GM12875 (cell line): ENCODE results near the gene KRT17.

Experiments
- H3K4me3 ChIP-seq: one replicate; pipeline ENCODE4 v1.5.1; 2011; ENCODE audit warnings: low read depth, low read length, control low read depth
- TF ChIP-seq, protein P1 (sequence below): IDR thresholded peaks from 2 replicates; pipeline ENCODE4 v1.5.1; 2011; ENCODE audit warnings: low read depth, mild to moderate bottlenecking, control low read depth, inconsistent platforms, low read length, moderate library complexity, borderline replicate concordance; ENCODE audit not compliant: insufficient read depth

KRT17 gene

DNA sequence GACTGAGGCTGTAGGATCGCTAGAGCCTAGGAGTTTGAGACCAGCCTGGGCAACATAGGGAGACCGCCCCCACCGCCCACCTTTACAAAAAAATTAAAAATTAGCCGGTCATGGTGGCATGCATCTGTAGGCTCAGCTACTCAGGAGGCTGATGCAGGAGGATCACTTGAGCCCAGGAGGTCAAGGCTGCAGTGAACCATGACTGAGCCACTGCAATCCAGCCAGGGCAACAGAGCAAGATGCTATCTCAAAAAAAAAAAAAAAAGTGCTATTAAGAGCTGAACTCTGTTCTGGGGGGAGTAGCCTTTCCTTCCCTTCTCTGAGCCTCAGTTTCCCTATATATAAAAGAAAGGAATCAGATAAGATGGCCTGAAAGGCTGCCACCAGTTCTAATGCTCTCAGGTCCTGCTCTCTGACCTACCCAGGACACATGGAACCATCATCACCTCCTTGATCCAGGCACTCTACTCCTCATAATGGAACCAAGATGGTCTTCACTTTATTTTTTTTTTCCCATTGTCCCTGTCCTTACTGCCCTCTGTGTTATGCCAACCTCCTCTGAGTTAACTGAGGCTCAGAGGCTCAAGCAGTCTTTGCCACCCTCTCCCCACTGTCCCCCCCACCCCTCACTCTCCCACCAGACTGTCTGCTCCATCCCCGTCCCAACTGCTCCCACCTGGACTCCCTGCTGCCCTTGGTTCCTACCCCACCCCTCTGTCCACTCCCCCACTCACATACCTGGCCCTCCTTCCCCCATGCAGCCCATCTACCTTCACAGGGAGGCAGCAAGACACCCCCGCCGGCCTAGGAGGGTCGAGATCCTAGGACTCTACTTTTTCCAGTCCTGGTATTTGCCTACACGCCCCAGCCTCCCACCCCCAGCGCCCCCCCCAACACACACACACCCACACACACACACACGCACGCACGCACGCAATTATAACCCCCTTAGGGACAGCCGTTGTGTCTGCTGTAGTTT lies 40.5 kb upstream of the KRT17 start:
- TF ChIP-seq, protein P1, sequence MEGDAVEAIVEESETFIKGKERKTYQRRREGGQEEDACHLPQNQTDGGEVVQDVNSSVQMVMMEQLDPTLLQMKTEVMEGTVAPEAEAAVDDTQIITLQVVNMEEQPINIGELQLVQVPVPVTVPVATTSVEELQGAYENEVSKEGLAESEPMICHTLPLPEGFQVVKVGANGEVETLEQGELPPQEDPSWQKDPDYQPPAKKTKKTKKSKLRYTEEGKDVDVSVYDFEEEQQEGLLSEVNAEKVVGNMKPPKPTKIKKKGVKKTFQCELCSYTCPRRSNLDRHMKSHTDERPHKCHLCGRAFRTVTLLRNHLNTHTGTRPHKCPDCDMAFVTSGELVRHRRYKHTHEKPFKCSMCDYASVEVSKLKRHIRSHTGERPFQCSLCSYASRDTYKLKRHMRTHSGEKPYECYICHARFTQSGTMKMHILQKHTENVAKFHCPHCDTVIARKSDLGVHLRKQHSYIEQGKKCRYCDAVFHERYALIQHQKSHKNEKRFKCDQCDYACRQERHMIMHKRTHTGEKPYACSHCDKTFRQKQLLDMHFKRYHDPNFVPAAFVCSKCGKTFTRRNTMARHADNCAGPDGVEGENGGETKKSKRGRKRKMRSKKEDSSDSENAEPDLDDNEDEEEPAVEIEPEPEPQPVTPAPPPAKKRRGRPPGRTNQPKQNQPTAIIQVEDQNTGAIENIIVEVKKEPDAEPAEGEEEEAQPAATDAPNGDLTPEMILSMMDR: no peak
- H3K4me3 ChIP-seq: no peak overlapping the region

DNA sequence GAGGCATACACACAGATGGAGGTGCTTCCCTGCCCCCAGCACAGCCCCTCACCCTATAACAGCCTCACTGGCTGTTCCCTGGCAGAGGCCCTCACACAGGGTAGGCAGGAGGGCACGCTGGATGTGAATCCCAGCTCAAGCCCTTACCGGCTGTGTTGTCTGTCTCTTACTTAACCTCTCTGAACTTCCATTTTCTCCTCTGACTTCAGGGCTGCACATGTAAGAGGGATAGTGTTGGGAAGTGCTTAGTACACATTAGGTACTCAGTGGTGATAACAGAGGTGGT lies 39.7 kb upstream of the KRT17 start:
- TF ChIP-seq, protein P1: no peak
- no peak overlapping the region for H3K4me3 ChIP-seq

DNA sequence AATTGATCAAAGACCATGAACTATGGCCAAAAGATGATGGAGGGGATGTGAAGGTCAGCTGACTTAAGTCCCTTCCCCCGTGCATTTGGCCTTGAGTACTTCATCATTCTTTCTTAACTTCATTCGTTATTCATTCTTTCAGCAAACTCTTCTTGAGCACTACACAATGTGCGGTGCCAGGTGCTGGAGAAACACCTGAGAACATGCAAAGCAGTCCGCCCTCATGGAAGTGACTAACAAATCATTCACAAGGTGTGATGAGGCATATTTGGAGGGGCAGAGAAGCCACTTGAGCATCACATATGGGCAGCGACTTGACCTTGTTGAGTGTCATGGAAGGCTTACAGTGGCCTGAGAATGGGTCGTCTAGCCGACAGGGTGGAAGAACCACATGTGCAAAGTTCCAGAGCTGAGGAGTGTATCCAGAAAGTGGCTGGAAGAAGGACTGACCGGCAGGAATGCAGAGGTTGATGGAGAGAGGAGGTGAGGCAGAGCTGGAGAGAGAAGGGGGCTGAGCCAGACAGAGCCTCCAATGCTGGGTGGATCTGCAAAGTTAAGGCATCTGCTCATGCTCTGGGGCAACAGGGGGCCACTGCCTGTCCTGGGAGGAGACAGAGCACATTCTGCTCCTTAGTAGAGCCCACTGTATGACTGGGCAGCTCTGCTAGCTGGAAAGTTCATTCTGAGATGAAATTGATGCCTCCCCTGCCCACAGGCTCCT lies 39.2 kb upstream of the KRT17 start:
- no peak overlapping the region for H3K4me3 ChIP-seq
- TF ChIP-seq, protein P1: no peak

DNA sequence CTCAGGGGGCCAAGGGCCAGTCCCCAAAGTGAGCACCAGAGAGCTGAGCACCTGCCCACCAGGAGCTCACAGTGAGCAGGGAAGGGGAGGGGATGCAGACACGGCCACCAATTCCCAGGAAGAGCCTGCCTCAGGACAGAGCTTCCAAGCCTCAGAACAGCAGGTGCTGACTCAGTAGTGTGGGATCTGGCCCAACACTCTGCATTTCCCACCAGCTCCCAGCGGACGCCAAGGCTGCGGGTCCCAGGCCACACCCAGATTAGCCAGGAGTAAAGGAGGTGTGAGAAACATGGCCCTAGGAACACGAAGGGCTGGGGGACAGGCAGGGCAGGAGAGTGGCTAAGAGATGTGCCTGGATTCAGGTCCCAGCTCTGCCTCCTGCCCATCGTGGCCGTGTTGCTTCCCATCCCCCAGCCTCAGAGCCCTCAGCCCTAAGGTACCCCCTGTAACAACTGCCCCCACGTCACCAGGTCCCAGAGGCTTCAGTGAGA lies 35.9 kb upstream of the KRT17 start:
- H3K4me3 ChIP-seq: no peak overlapping the region
- TF ChIP-seq, protein P1: no peak

DNA sequence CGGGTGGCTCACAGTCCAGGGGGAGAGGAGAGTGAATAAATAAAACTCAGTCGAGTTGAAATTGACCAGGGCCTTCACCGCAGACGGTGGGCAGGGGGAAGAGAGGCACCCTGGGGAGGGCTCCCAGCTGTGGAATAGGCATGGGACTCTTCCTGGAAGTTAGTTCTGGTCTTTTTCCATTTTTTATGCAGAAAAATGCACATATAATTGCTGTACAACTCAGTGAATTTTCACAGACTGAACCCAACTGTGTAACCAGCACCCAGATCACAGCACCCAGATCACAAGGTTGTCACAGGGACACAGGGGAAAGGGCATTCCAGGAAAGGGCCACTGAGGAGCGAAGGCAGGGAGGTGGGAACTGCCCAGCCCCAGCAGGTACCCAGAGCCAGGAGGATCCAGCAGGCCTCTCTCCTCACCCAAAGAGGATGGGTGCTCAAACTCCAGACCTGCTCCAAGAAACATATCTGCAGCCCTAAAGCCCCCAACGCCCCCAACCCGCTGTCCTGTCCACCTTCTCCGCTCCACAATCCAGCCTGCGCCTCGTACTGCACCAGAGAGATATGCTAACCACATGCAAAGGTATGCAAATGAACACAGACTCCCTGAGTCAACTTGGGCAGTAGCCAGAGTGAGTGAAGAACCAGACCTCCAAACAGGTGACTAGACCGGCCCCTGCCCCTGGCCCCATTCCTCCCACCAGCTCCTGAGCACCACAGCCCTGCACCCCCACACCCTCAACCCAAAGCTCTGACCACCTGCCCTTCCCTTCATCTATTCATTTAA lies 35.2 kb upstream of the KRT17 start:
- TF ChIP-seq, protein P1: no peak

DNA sequence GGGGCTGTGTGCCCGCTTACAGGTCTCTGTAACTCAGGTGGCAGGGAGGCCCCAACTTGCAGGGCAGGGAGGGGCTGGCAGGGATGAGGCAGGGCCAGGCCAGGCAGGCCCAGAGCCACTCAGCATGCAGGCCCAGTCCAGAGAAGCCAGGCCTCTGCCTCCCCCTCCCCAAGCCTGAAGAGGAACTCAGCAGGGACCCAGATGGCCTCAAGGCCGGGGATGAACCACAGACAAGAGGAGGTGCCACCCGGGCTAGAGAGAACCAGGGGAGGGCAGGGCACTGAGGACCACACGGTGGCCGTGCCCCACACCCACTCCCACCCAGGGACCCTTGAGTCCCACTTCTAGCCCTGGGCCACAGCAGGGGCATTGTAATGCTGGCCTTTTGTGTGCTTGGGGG lies 34.5 kb upstream of the KRT17 start:
- TF ChIP-seq, protein P1: no peak
- no peak overlapping the region for H3K4me3 ChIP-seq

More for the DNA sequence above, 35.2 kb upstream of the KRT17 start:
- H3K4me3 ChIP-seq: no peak overlapping the region
